8988T (cell line): Measurements from ENCODE around the gene KIAA1755.

Experiments used
- DNase-seq: peaks from one replicate; pipeline ENCODE4 v3.0.0; 2011

KIAA1755 gene, protein sequence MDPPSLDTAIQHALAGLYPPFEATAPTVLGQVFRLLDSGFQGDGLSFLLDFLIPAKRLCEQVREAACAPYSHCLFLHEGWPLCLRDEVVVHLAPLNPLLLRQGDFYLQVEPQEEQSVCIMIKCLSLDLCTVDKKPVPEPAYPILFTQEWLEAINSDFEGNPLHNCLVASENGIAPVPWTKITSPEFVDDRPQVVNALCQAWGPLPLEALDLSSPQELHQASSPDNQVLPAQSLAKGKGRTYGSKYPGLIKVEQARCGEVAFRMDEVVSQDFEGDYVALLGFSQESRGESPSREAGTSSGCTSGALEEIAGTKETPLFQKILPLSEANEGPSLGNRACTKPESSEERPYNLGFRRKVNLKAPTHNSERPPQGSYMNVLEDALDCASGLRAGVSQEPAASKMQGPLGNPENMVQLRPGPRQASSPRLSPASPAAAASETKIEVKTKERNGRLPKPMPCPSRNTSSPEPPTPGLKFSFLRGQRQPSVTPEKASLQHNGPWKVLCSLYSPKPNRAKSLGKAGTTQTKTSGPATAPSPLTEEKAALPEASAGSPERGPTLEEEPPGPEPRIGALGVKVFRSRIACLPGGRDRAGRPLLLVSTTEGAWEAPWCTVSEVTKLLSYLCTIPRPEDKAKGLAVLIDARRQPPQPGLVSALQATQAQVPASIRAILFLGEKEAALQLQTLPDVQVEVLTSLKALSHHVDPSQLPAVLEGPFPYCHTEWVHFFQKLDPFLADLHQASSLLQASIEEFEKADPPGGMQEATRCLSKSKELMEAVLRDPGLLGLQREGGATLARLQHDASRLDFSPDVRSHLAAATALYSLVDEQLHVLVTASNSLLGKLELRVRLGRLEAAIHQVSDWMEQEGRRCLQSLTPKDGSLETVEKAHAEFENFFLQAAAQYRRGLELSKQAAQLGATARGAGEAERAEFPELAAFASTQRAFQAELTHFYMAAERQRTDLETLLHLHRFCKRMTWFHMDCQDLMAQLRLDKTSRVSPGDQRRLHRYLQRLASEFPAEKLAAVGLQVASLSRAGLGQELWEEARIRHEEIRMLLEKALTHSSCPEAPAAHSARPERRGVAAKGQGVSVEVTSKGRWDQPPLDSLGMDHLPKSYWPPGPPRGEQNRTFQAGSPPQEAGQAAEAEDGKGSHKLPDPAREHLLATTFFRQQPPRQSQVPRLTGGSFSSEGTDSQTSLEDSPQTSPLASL

GRCh38 chr20:38260378-38261053, at the start of gene KIAA1755:
KIAA1755 (minus strand) TSS chr20:38260735; CDS start chr20:38260500, 235 bp downstream.
- DNase-seq, result no peak

- DNase-seq, result no peak
Observed at GRCh38 chr20:38308447-38308846, 47.9 kb upstream of the KIAA1755 start.

DNA sequence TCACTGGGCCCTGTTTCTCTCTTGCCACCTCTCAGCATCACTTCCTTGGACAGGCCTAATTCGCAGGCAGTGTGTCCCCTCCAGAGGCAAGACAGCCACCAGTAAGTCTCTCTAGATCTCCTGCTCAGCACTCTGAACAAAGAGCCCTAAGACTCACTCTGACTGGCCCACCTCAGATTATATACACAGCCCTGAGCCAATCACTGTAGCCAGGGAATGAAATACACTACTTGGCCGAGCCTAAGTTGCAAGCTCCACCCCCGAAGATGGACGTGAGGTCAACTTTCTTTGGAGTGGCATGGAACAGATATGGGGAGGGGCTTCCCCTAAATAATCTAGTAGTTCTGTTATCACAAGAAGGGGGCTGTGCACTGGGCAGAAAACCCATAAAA, 47.5 kb upstream of the KIAA1755 start:
- DNase-seq, result no peak

GRCh38 chr20:38307371-38308046, 47.0 kb upstream of the KIAA1755 start:
- DNase-seq, result no peak

GRCh38 chr20:38306379-38306778, 45.8 kb upstream of the KIAA1755 start:
- no peak for DNase-seq

DNA sequence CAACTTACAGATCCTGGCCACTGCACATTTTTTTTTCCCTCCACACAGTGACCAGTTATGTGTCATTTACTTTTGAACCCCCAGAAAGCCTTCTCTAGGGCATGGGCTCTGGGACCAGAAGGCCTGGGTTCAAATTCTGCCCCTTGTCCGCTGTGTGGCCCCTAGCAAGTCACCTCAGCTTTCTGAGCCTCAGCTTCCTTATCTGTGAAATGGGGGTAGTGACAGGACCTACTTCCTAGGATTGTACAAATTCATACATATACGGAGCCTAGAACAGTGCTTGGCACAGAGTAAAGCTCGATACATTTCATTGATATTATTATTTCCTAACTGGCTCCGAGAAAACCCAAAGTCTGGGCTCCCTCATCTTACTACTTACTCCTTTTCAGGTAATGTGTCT, 45.0 kb upstream of the KIAA1755 start:
- no peak for DNase-seq

GRCh38 chr20:38304845-38305447, 44.4 kb upstream of the KIAA1755 start:
- peak; percentile 50 for DNase-seq

DNA sequence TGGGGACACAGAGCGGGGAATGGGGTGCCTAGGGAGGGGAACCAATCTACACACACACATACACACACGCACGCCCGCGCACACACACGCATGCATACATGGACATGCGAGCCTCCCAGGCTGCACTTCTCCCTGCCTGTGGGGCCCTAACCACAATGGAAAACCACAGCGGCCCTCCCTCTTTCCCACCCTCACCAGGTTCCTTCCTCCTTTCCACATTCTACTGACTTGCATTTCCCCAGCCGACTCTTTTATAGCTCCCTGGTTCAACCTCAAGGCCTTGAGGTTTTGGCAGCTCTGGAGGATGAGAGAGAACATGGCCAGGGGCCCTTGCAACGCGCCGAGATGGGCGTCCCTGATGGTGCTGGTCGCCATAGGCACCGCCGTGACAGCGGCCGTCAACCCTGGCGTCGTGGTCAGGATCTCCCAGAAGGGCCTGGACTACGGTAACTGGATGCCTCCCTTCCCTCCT, 43.4 kb upstream of the KIAA1755 start, which contains the start of gene BPI:
Gene BPI (plus strand): TSS at position 249 of the 472 bp plus-strand sequence. CDS start 68 bp downstream, at position 317.
- no peak for DNase-seq

DNA sequence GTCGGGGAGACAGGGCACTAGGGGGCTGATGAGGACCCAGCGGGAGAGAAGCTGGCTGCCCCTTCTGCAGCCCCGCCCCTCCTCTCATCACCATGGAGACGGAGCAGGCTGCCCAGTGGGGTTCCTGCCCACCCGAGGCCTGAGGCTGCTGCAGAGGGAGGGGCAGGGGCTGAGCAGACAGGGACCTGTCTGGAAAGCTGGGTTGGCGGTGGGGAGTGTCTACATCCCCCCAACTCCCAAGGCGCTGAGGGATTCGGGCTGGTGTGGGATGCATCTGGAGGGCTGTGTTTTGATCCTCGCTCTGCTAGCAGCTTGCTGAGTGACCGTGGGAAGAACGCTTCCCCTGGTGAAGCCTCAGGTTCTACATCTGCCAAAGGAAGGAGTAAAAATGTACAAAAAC, 42.3 kb upstream of the KIAA1755 start:
- no peak for DNase-seq

DNA sequence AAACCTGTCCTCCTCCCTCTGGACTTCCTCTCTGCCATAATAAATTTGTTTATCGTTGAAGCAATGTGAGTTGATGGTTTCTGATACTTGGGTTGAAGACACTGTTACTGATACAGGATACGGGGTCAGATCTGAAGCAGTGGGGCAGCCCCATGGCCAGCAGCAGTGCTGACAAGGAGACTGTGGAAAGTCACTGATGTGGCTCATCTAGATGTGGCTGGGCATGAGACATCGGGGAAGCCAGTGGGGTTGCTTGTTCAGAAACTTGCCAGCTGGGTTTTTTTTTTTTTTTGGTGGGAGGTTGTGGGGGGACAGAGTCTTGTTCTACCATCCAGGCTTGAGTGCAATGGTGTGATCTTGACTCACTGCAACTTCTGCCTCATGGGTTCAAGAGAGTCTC, 40.8 kb upstream of the KIAA1755 start:
- no peak for DNase-seq

DNA sequence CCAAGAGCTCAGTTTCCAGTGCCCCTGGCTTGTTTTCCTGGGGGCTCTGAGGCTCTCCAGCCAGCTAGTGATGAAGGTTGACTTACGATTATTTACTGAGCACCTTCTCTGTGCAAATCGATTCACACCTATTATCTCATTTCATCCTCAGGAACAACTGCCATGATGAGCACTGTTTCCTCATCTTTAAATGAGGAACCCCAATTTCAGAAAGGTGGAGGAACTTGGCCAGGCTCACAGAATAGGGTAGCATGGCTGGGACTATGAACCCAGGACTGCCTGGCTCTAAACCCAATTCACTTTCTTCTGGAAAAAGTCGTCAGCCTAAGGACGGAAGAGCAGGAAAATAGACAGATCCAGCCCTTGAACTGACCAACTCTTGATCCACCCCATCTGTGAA, 39.9 kb upstream of the KIAA1755 start:
- no peak for DNase-seq

DNA sequence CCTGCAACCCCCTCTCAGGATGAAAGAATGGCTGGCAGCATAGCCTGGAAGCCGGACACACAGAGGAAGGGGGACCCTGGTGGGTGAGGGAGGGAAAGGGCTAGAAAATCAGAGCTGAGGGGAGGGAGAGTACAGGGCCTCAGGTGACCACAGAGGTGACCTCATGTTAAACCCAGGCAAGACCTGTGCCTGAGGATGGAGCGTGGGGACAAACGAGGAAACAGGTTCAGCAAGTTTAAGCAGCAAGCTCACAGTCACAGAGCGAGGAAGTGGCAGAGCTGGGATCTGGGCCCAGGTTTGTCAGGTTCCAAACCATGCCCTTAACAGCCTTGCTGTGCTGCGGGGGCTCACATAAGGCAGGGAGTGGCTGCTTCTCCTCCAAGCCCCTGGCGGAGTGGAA, 39.4 kb upstream of the KIAA1755 start:
- DNase-seq, result no peak

GRCh38 chr20:38298768-38299288, 38.3 kb upstream of the KIAA1755 start:
- DNase-seq, result no peak

- DNase-seq, result no peak
Observed at GRCh38 chr20:38297916-38298674, 37.6 kb upstream of the KIAA1755 start.

DNA sequence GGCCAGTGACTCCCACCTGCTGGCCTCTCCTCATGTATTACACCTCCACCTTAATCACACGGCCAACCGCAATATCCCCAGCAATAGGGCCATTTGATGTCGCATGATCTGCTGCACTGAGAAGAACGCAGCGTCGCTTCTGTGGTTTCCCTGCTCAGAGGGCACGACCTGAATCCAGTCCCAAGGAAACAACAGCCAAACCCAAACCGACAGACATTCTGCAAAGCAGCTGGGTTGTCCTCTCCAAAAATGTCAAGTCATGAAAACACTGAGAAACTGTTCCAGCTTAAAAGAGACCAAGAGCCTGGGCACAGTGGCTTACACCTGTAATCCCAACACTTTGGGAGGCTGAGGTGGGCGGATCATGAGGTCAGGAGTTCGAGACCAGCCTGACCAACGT, 35.9 kb upstream of the KIAA1755 start:
- no peak for DNase-seq

- DNase-seq, result no peak
Observed at GRCh38 chr20:38295811-38296210, 35.3 kb upstream of the KIAA1755 start.

DNA sequence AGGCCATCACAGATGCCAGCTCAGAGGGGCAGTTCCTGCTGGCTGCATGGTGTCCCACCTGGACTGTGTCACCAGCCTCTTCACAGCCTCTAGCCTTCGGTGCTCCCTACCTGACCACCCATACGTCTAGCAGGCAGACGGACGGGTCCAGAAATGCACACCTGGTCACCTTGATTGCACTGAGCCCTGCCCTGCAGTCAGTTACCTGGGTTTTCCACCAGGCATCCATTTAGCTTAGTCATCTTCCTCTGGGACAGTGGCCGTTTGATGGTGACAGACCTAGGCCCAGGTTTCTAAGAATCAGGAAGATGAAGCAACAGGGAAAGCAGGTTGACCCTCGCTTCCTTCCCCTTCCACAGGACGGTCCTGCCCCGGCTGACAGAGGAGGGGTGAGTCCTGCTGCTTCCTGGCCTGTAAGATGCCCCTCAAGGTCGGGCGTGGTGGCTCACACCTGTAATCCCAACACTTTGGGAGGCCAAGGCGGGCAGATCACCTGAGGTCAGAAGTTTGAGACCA, 33.6 kb upstream of the KIAA1755 start:
- DNase-seq, result no peak

DNA sequence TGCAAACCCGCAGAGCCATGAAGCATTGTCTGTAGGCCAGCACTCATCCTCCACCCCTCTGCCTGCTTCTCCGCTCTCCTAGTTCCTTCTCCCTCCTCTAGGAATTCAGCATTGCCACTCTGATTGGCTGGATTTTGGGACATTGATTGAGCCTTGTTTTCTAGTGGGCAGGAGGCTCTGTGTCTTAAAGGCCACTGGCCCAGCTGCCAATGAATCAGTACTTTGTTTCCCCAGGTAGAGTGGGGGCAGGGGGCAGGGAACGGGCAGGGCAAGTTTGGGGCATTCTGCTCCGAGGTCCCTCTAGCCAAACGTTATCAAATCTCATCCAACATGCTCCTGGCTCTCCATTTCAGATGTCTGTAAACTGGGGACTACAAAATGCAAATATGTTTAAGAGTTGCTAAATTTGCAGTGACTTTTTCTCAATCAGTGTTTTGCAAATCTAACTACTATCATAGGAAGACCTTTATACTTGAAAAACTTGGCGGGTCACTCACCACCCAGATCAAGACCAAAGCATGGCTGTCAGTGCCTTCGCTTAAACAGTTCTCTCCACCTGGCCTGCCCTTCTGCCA, 33.0 kb upstream of the KIAA1755 start:
- DNase-seq, result no peak

DNA sequence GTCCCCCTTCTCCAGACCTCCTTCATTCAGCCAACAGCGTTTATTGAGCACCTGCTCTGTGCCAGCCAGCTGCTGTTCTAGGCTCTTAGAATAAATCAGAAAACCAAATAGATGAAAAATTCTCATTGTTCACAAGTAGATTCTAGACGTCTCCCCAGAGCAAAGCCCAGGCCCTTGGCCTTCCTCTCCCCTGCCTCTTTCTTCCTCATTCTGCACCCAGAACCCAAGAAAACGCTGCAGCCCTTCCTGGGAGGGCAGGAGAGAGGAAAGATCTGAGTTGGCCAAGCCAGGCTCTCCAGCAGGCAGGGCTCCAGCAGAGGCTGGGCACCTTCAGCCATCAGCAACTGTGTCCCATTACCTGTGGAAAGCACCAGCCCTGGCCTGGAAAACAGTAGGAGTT, 31.4 kb upstream of the KIAA1755 start:
- no peak for DNase-seq
